ENCODE measurements around the gene ACBD3.

GRCh38 chr1:226119169-226119568 lies 67.4 kb downstream of the ACBD3 start:
- TF ChIP-seq EZH2 (IDR thresholded peaks at IDR 0.05; ENCODE audit: insufficient read depth, poor library complexity, severe bottlenecking) (no peak), EZH2phosphoT487 (IDR thresholded peaks at IDR 0.05; ENCODE audit: insufficient read depth, low read depth) (no peak)
